Right atrium auricular region (tissue), 2 donors: ENCODE data around the gene TMEM117. TPM values are rescaled to one million over a fixed set of nuclear protein-coding genes. Genes with fewer than 3 reads are reported as not detected.

ENCODE experiments used
- DNase-seq: peaks from one replicate; pipeline ENCODE4 v3.0.0-alpha.2; 2019; ENCODE audit warnings: low spot score
- H3K27ac ChIP-seq, 2 donors: fragments of 200-600 bp; sonication (generic); 1 replicate in 1 of 2; 2 replicates in 1 of 2; pipeline ENCODE4 v1.5.1; 2016 to 2019
- H3K27me3 ChIP-seq, 2 donors: fragments of 200-600 bp; sonication (generic); one replicate each; pipeline versions ENCODE4 v1.5.1 to v1.6.0; 2017 to 2019
- H3K36me3 ChIP-seq: fragments of 200-600 bp; sonication (generic); one replicate; pipeline ENCODE4 v1.5.1; 2016
- H3K4me1 ChIP-seq, 2 donors: fragments of 200-600 bp; sonication (generic); one replicate each; pipeline versions ENCODE4 v1.5.1 to v1.6.0; 2017 to 2019
- H3K4me3 ChIP-seq, 2 donors: fragments of 200-600 bp; sonication (generic); 1 replicate in 1 of 2; 2 replicates in 1 of 2; pipeline ENCODE4 v1.5.1; 2017 to 2019; ENCODE audit warnings: mild to moderate bottlenecking in 1 of 2, moderate library complexity in 1 of 2
- H3K9me3 ChIP-seq, 2 donors: fragments of 200-600 bp; sonication (generic); one replicate each; pipeline ENCODE4 v1.5.1; 2019
- total RNA-seq, 2 donors: library from RNA; depleted of rRNA; stranded (reverse); fragments of >200 nt; gene quantifications; one replicate each; pipeline ENCODE4 v1.1.0, GENCODE V29; 2016
- TF ChIP-seq, protein P1 (sequence below), 2 donors: fragments of 200-600 bp; sonication (generic); IDR thresholded peaks; one replicate each; pipeline ENCODE4 v1.5.1; 2019; ENCODE audit warnings: antibody characterized with exemption in 2 of 2

TMEM117 gene
- total RNA-seq, 2 donors from 2014 or later = 10.8 to 24.1 TPM

- Histone ChIP-seq H3K4me3 (no peak overlapping the region), H3K27me3 (no peaks in the 10 kb centered on the region), H3K4me1 (peaks cover 0 to 23% of the 10 kb centered on the region in 2 donors), H3K36me3 (no peaks in the 10 kb centered on the region), H3K9me3 (no peaks in the 10 kb centered on the region), H3K27ac (no peak overlapping the region)
- no peak for DNase-seq
- TF ChIP-seq, protein P1, sequence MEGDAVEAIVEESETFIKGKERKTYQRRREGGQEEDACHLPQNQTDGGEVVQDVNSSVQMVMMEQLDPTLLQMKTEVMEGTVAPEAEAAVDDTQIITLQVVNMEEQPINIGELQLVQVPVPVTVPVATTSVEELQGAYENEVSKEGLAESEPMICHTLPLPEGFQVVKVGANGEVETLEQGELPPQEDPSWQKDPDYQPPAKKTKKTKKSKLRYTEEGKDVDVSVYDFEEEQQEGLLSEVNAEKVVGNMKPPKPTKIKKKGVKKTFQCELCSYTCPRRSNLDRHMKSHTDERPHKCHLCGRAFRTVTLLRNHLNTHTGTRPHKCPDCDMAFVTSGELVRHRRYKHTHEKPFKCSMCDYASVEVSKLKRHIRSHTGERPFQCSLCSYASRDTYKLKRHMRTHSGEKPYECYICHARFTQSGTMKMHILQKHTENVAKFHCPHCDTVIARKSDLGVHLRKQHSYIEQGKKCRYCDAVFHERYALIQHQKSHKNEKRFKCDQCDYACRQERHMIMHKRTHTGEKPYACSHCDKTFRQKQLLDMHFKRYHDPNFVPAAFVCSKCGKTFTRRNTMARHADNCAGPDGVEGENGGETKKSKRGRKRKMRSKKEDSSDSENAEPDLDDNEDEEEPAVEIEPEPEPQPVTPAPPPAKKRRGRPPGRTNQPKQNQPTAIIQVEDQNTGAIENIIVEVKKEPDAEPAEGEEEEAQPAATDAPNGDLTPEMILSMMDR (IDR thresholded peaks at IDR 0.05) = no peak
These were observed 389.2 kb downstream of the TMEM117 start for GRCh38 chr12:44225149-44225510.

DNA sequence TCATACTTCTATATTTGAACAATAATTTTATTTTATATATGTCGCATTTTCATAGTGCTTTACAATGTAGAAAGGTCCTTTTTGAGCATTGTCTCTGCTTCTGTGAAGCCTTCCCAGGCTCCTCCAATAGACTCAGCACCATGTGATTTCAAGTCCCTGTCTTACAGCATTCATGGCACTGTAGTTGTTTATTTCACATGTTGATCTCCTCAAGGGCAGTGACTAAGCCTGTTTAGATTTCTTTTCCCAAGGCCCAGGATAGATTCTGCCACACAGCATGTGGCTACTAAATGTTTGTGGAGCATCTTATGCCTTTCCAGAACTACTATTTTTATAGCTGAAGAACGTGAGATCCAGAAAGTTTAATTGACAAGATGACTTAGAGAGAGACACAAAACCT, 391.7 kb downstream of the TMEM117 start:
- DNase-seq = no peak
- peak overlapping the region in 1 of 2 donors; percentile 19 for H3K27ac ChIP-seq
- H3K27me3 ChIP-seq = no peaks in the 10 kb centered on the region
- H3K36me3 ChIP-seq = no peaks in the 10 kb centered on the region
- no peak overlapping the region for H3K4me3 ChIP-seq
- H3K4me1 ChIP-seq = peaks cover 0 to 23% of the 10 kb centered on the region in 2 donors
- no peaks in the 10 kb centered on the region for H3K9me3 ChIP-seq
- TF ChIP-seq, protein P1 (IDR thresholded peaks at IDR 0.05) = no peak

DNA sequence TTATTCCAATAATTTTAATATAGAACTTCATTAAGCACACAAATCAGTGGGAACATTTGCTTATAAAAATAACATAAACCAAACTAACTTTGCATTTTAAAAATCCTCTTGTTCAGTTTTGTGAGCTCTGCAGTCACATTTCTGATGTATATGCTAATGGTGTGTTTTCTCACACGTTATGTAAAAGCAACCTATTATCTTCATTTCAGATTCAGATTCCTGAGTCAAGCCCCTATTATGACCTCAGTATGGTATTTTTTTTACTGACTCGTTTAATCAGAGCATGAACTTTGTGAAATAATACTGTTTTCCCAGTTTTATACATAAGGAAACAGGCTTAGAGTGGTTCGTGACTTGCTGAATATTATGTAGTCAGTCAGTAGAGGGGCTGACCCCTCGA, 394.0 kb downstream of the TMEM117 start:
- TF ChIP-seq, protein P1 (IDR thresholded peaks at IDR 0.05) = no peak
- H3K4me1 ChIP-seq = peaks cover 0 to 5% of the 10 kb centered on the region in 2 donors
- no peak overlapping the region for H3K4me3 ChIP-seq
- H3K27ac ChIP-seq = no peak overlapping the region
- H3K36me3 ChIP-seq = no peaks in the 10 kb centered on the region
- no peak for DNase-seq
- H3K9me3 ChIP-seq = no peaks in the 10 kb centered on the region
- H3K27me3 ChIP-seq = no peaks in the 10 kb centered on the region

- Histone ChIP-seq H3K36me3 (no peaks in the 10 kb centered on the region), H3K27me3 (no peaks in the 10 kb centered on the region), H3K27ac (no peak overlapping the region), H3K9me3 (no peaks in the 10 kb centered on the region), H3K4me3 (no peak overlapping the region), H3K4me1 (no peaks in the 10 kb centered on the region)
- no peak for DNase-seq
- TF ChIP-seq, protein P1 (IDR thresholded peaks at IDR 0.05) = no peak
These were observed 399.8 kb downstream of the TMEM117 start for GRCh38 chr12:44235674-44236073.

- TF ChIP-seq, protein P1 (IDR thresholded peaks at IDR 0.05) = no peak
- Histone ChIP-seq H3K36me3 (no peaks in the 10 kb centered on the region), H3K4me1 (no peaks in the 10 kb centered on the region), H3K4me3 (no peak overlapping the region), H3K27me3 (no peaks in the 10 kb centered on the region), H3K27ac (no peak overlapping the region), H3K9me3 (no peaks in the 10 kb centered on the region)
- no peak for DNase-seq
These were observed 404.3 kb downstream of the TMEM117 start for GRCh38 chr12:44240186-44240585.

- H3K9me3 ChIP-seq = no peaks in the 10 kb centered on the region
- no peaks in the 10 kb centered on the region for H3K4me1 ChIP-seq
These were observed 410.1 kb downstream of the TMEM117 start for GRCh38 chr12:44245932-44246331.

More at GRCh38 chr12:44245932-44246331, 410.1 kb downstream of the TMEM117 start:
- H3K27ac ChIP-seq = no peak overlapping the region
- TF ChIP-seq, protein P1 (IDR thresholded peaks at IDR 0.05) = no peak
- H3K36me3 ChIP-seq = no peaks in the 10 kb centered on the region
- DNase-seq = no peak
- H3K4me3 ChIP-seq = no peak overlapping the region
- H3K27me3 ChIP-seq = no peaks in the 10 kb centered on the region
